Chondrocyte (in vitro differentiated cells): ENCODE data around the gene PI16. TPM values are rescaled to one million over a fixed set of nuclear protein-coding genes. Genes with fewer than 3 reads are reported as not detected.
A peak's percentile ranks its signal among the peaks of the same experiment; 100 is the strongest.

Source experiments
- DNase-seq: peaks from one replicate; pipeline ENCODE4 v3.0.0; 2021; ENCODE audit warnings: mixed read lengths, low spot score
- H3K27ac Mint-ChIP-seq: one replicate; pipeline ENCODE4 v1.8.0; 2021; ENCODE audit warnings: mild to moderate bottlenecking, moderate library complexity, mixed read lengths; ENCODE audit not compliant: unreplicated experiment
- H3K27me3 Mint-ChIP-seq: 2 replicates; pipeline ENCODE4 v1.8.0; 2021; ENCODE audit warnings: low read depth, mixed read lengths
- H3K36me3 Mint-ChIP-seq: 2 replicates; pipeline ENCODE4 v1.8.0; 2021; ENCODE audit warnings: low read depth, mixed read lengths
- H3K4me1 Mint-ChIP-seq: 2 replicates; pipeline ENCODE4 v1.8.0; 2021; ENCODE audit warnings: low read depth, mild to moderate bottlenecking, mixed read lengths
- H3K4me3 Mint-ChIP-seq: one replicate; pipeline ENCODE4 v1.8.0; 2021; ENCODE audit warnings: mild to moderate bottlenecking, moderate library complexity, mixed read lengths; ENCODE audit not compliant: unreplicated experiment
- H3K9me3 Mint-ChIP-seq: 2 replicates; pipeline ENCODE4 v1.8.0; 2021; ENCODE audit warnings: low read depth, mixed read lengths
- total RNA-seq: library from RNA; stranded (reverse); gene quantifications from 3 replicates; pipeline ENCODE4 v1.2.1, GENCODE V29; 2021
- TF ChIP-seq, protein P1 (sequence below): fragments of 200-600 bp; sonication (generic); IDR thresholded peaks from 2 replicates; pipeline ENCODE4 v1.5.0; 2021; ENCODE audit warnings: antibody characterized with exemption, mild to moderate bottlenecking, moderate library complexity

The PI16 gene
- total RNA-seq, 1 donor from 2014 or later, result not detected

DNA sequence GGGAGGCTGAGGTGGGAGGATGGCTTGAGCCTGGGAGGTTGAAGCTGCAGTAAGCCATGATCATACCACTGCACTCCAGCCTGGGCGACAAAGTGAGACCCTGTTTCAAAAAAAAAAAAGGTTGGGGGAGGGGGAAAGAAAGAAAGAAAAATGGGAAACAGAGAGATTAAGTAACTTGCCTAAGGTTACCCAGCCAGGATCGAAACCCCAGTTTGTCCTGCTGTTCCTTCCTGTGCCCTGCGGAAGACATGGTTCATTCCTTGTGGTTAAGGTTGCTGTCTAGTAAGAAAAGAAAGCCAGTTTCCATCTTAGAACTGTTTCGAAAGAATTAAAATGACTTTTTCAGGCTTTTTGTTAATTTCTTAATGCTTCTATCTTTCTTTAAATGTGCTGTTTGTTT, 38.9 kb upstream of the PI16 start:
- DNase-seq, result no peak
- Mint-ChIP-seq H3K4me3 (no peak overlapping the region), H3K27me3 (no peaks in the 10 kb centered on the region), H3K36me3 (peaks cover 18% of the 10 kb centered on the region), H3K9me3 (no peaks in the 10 kb centered on the region), H3K27ac (peak overlapping the region; percentile 91), H3K4me1 (peaks cover 79% of the 10 kb centered on the region)
- TF ChIP-seq, protein P1, sequence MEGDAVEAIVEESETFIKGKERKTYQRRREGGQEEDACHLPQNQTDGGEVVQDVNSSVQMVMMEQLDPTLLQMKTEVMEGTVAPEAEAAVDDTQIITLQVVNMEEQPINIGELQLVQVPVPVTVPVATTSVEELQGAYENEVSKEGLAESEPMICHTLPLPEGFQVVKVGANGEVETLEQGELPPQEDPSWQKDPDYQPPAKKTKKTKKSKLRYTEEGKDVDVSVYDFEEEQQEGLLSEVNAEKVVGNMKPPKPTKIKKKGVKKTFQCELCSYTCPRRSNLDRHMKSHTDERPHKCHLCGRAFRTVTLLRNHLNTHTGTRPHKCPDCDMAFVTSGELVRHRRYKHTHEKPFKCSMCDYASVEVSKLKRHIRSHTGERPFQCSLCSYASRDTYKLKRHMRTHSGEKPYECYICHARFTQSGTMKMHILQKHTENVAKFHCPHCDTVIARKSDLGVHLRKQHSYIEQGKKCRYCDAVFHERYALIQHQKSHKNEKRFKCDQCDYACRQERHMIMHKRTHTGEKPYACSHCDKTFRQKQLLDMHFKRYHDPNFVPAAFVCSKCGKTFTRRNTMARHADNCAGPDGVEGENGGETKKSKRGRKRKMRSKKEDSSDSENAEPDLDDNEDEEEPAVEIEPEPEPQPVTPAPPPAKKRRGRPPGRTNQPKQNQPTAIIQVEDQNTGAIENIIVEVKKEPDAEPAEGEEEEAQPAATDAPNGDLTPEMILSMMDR, result no peak

DNA sequence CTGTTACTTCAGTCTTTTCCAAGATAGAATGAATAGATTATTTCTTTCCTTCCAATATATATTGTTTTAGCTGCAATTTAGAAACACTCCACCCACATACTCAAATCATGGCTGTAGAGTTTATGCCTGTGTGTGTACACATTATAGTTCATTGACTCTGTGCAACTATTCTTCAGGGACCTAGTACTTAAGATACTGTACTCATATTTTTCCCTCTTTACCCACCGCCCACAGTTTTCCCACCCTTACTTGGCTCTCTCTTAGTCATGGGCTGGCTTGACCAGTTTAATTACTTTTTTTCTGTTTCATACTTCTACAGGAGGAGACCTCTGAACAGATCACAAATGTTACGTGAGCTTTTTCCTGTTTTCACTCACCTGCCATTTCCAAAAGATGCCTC, 38.4 kb upstream of the PI16 start:
- Mint-ChIP-seq H3K4me1 (peaks cover 79% of the 10 kb centered on the region), H3K4me3 (no peak overlapping the region), H3K27me3 (no peaks in the 10 kb centered on the region), H3K9me3 (no peaks in the 10 kb centered on the region), H3K27ac (peak overlapping the region; percentile 91), H3K36me3 (peaks cover 20% of the 10 kb centered on the region)
- DNase-seq, result no peak
- TF ChIP-seq, protein P1, result no peak

DNA sequence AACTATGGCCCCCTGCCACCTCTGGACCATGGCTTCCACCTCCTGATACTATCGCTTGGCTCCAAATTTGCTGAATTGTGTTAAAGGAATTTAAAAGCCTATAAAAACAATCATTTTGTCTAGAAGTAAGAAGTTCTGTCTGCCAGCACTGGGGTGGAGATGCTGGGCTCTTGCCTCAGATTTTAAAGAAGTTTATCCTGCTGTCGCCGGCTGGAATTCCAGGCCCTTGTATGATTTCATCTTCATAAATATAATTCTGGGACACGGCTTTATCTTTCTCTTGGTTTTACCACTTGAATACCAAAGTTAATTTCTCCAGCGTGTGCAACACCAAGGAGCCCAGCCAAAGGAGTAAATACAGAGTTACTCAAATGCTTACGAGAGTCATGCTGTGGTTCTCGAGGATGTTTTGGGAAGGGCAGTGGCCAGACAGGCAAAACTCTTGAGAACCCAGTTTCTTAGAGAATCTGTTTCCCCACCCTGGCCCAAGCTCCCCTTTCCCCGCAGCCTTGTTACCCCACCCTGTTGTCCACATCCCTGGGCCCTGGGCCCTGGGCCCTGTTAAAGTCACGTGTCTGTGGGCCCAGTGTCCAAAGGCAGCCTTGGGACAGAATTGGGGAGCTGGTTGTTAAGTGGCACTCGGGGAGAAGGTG, 36.9 kb upstream of the PI16 start:
- Mint-ChIP-seq H3K27me3 (no peaks in the 10 kb centered on the region), H3K9me3 (no peaks in the 10 kb centered on the region), H3K4me3 (peak overlapping the region; percentile 10), H3K27ac (peak overlapping the region; percentile 91), H3K4me1 (peaks cover 68% of the 10 kb centered on the region), H3K36me3 (peaks cover 18% of the 10 kb centered on the region)
- TF ChIP-seq, protein P1, result no peak
- no peak for DNase-seq

DNA sequence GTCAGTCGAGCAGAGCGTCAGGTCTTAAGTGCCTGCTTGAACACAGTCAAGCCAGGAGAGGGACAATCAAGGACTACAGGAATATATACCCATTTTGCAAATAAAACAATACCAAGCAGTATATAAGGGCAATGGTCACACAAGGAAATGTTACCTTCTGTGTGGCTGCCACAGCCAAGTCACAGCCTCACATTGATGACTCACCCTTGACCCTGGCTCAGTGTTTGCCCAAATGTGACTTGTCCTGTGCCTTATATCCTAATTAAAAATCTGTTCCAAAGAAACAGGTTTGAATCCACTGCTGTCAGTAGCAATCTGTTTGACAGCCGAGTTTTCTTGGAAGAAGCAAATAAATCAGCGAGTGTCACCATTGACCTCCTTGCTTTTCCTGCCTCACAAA, 34.5 kb upstream of the PI16 start:
- Mint-ChIP-seq H3K27ac (no peak overlapping the region), H3K36me3 (peaks cover 17% of the 10 kb centered on the region), H3K9me3 (no peaks in the 10 kb centered on the region), H3K27me3 (no peaks in the 10 kb centered on the region), H3K4me1 (peaks cover 61% of the 10 kb centered on the region), H3K4me3 (no peak overlapping the region)
- TF ChIP-seq, protein P1, result no peak
- no peak for DNase-seq

DNA sequence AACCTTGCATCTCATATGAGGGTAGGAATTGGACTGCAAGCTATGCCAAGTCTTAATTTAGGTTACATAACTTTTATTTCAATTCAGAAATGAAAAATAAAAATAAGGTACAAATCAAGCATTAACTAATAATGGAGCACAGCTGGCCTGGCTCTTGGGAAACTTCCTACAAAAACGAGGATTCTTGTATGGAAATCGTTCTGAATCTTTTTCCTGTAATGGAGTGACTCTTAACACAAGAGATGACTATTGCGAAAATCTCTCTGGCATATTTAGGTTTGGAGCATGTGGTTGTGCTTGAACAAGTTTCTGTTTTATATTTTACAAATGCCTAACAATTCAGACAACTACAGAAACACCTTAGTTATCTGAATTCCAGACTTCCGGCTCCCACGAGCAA, 34.0 kb upstream of the PI16 start:
- Mint-ChIP-seq H3K4me3 (no peak overlapping the region), H3K27ac (no peak overlapping the region), H3K9me3 (no peaks in the 10 kb centered on the region), H3K4me1 (peaks cover 61% of the 10 kb centered on the region), H3K36me3 (peaks cover 14% of the 10 kb centered on the region), H3K27me3 (no peaks in the 10 kb centered on the region)
- no peak for DNase-seq
- TF ChIP-seq, protein P1, result no peak
